Spleen (tissue), 7 donors: ENCODE measurements around the gene SH3RF1.

Experiments used
- POLR2A ChIP-seq, 3 donors: fragments of 450-650 bp; IDR thresholded peaks; one replicate each; pipeline ENCODE4 v1.5.1; 2017; ENCODE audit warnings: antibody characterized with exemption in 3 of 3, mild to moderate bottlenecking in 1 of 3
- POLR2AphosphoS5 ChIP-seq, 3 donors: sonication (generic); formaldehyde crosslinking; IDR thresholded peaks; one replicate each; pipeline ENCODE4 v1.5.1; 2017; ENCODE audit warnings: antibody characterized with exemption in 3 of 3
- TF ChIP-seq, protein P1 (sequence below), 11 experiments: fragments of 200-600 bp in 7 of 11; fragments of 450-650 bp in 4 of 11; sonication (generic) in 4 of 11; IDR thresholded peaks in 8 of 11; conservative IDR thresholded peaks in 3 of 11; 1 replicate in 7 of 11; 2 replicates in 4 of 11; pipeline versions ENCODE4 v1.4.0 to v1.8.0; 2016 to 2021; ENCODE audit warnings: antibody characterized with exemption in 11 of 11, inconsistent platforms in 4 of 11, mild to moderate bottlenecking in 1 of 11
- donor health status: DM: no; HTN: no; CAD: no; lungs with moderate emphysema.
- donor health status: DM: no; HTN: no; CAD: no.
- donor health status: DM: no; HTN: no; CAD: no.

- no peak for TF ChIP-seq POLR2AphosphoS5 (IDR thresholded peaks at IDR 0.05)
- TF ChIP-seq, protein P1, sequence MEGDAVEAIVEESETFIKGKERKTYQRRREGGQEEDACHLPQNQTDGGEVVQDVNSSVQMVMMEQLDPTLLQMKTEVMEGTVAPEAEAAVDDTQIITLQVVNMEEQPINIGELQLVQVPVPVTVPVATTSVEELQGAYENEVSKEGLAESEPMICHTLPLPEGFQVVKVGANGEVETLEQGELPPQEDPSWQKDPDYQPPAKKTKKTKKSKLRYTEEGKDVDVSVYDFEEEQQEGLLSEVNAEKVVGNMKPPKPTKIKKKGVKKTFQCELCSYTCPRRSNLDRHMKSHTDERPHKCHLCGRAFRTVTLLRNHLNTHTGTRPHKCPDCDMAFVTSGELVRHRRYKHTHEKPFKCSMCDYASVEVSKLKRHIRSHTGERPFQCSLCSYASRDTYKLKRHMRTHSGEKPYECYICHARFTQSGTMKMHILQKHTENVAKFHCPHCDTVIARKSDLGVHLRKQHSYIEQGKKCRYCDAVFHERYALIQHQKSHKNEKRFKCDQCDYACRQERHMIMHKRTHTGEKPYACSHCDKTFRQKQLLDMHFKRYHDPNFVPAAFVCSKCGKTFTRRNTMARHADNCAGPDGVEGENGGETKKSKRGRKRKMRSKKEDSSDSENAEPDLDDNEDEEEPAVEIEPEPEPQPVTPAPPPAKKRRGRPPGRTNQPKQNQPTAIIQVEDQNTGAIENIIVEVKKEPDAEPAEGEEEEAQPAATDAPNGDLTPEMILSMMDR (IDR thresholded peaks at IDR 0.05 in 8 of 11, conservative IDR thresholded peaks at IDR 0.05 in 3 of 11), result no peak
- TF ChIP-seq POLR2A (IDR thresholded peaks at IDR 0.05), result no peak
Measured at GRCh38 chr4:169084954-169085353, 185.8 kb downstream of the SH3RF1 start.
